GM19324 (cell line): Measurements from ENCODE around the gene TAAR2.
"Not testable (repeated sequence)": the region's sequence is repeated elsewhere in the genome, so short reads cannot be mapped to it uniquely, and the experiment has no call there.

Experiments
- ATAC-seq: cut with Tn5 transposase; IDR thresholded peaks from one replicate; pipeline ENCODE4 v1.9.1; 2021; ENCODE audit warnings: mild to moderate bottlenecking, moderate library complexity; ENCODE audit not compliant: unreplicated experiment, low FRiP score

Gene TAAR2

GRCh38 chr6:132616677-132617076, 7.4 kb downstream of the TAAR2 start:
- no peak for ATAC-seq

GRCh38 chr6:132614554-132614953, 9.5 kb downstream of the TAAR2 start:
- no peak for ATAC-seq

- peak; percentile 82 for ATAC-seq
Observed at GRCh38 chr6:132612449-132613108, 11.5 kb downstream of the TAAR2 start.

- no peak for ATAC-seq
Observed at GRCh38 chr6:132611616-132612015, 12.5 kb downstream of the TAAR2 start.

GRCh38 chr6:132607544-132608233, 16.4 kb downstream of the TAAR2 start:
- no peak for ATAC-seq

GRCh38 chr6:132604635-132605152, 19.4 kb downstream of the TAAR2 start:
- ATAC-seq, result no peak

GRCh38 chr6:132600900-132601299, 23.2 kb downstream of the TAAR2 start:
- not testable (repeated sequence) for ATAC-seq

- peak; percentile 78 for ATAC-seq
Observed at GRCh38 chr6:132598473-132598872, 25.6 kb downstream of the TAAR2 start.

GRCh38 chr6:132596201-132596600, 27.9 kb downstream of the TAAR2 start:
- ATAC-seq, result no peak

GRCh38 chr6:132592855-132593254, 31.2 kb downstream of the TAAR2 start:
- no peak for ATAC-seq

GRCh38 chr6:132590362-132590761, 33.7 kb downstream of the TAAR2 start:
- no peak for ATAC-seq

GRCh38 chr6:132589454-132589853, 34.6 kb downstream of the TAAR2 start, which contains the start of gene TAAR5:
Gene TAAR5 (minus strand): TSS chr6:132589741. CDS start chr6:132589686, 55 bp downstream.
- ATAC-seq, result no peak

- ATAC-seq, result no peak
Observed at GRCh38 chr6:132587424-132587823, 36.7 kb downstream of the TAAR2 start.

GRCh38 chr6:132584698-132585097, 39.4 kb downstream of the TAAR2 start:
- no peak for ATAC-seq

GRCh38 chr6:132571774-132572173, 52.3 kb downstream of the TAAR2 start:
- no peak for ATAC-seq

GRCh38 chr6:132570221-132570777, 53.8 kb downstream of the TAAR2 start, which contains the start of gene TAAR6:
Gene TAAR6 (plus strand): TSS chr6:132570322. CDS start chr6:132570322, 0 bp downstream.
- ATAC-seq, result no peak

- no peak for ATAC-seq
Observed at GRCh38 chr6:132569170-132569569, 54.9 kb downstream of the TAAR2 start.

- no peak for ATAC-seq
Observed at GRCh38 chr6:132568611-132569010, 55.5 kb downstream of the TAAR2 start.

- no peak for ATAC-seq
Observed at GRCh38 chr6:132567566-132567965, 56.5 kb downstream of the TAAR2 start.
